ENCODE measurements around the gene PIEZO2.

- no peak for TF ChIP-seq CTCF (IDR thresholded peaks at IDR 0.05)
- TF ChIP-seq ZFX (IDR thresholded peaks at IDR 0.05; ENCODE audit: borderline replicate concordance), result no peak
Observed at GRCh38 chr18:10686308-10686707, 463.1 kb downstream of the PIEZO2 start.
